Suprapubic skin (tissue), 4 donors: ENCODE measurements around the gene PTBP2.

ENCODE experiments used
- EP300 ChIP-seq: sonication (generic); formaldehyde crosslinking; IDR thresholded peaks from one replicate; pipeline ENCODE4 v1.6.1; 2017; ENCODE audit warnings: antibody characterized with exemption
- POLR2A ChIP-seq, 2 donors: fragments of 450-650 bp; IDR thresholded peaks; one replicate each; pipeline ENCODE4 v1.6.1; 2017; ENCODE audit warnings: antibody characterized with exemption in 2 of 2, mild to moderate bottlenecking in 2 of 2, moderate library complexity in 2 of 2
- POLR2AphosphoS5 ChIP-seq, 3 donors: sonication (generic); formaldehyde crosslinking; IDR thresholded peaks; one replicate each; pipeline ENCODE4 v1.6.1; 2017; ENCODE audit warnings: antibody characterized with exemption in 3 of 3
- TF ChIP-seq, protein P1 (sequence below), 2 donors: fragments of 200-600 bp in 1 of 2; fragments of 450-650 bp in 1 of 2; sonication (generic) in 1 of 2; IDR thresholded peaks; one replicate each; pipeline ENCODE4 v1.5.1; 2016 to 2019; ENCODE audit warnings: antibody characterized with exemption in 2 of 2, mild to moderate bottlenecking in 1 of 2, moderate library complexity in 1 of 2

DNA sequence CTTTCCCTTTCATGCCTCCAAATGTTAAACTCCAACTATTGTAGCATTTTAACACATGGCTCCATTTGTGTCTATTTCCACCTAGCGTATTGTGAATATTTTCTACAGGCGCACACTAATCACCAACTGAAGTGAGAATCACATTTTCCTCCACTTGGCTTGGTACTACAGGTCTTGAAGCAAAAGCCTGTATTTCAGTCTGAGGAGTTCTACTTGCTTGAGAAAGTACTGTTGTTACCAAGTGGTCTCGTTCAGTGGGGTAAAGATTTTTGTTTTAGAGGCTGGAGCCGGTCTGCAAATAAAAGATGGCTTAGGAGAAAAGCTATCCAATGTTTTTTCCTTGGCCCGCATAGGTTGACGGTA, 550 bp upstream of the PTBP2 start:
- TF ChIP-seq, protein P1, sequence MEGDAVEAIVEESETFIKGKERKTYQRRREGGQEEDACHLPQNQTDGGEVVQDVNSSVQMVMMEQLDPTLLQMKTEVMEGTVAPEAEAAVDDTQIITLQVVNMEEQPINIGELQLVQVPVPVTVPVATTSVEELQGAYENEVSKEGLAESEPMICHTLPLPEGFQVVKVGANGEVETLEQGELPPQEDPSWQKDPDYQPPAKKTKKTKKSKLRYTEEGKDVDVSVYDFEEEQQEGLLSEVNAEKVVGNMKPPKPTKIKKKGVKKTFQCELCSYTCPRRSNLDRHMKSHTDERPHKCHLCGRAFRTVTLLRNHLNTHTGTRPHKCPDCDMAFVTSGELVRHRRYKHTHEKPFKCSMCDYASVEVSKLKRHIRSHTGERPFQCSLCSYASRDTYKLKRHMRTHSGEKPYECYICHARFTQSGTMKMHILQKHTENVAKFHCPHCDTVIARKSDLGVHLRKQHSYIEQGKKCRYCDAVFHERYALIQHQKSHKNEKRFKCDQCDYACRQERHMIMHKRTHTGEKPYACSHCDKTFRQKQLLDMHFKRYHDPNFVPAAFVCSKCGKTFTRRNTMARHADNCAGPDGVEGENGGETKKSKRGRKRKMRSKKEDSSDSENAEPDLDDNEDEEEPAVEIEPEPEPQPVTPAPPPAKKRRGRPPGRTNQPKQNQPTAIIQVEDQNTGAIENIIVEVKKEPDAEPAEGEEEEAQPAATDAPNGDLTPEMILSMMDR (IDR thresholded peaks at IDR 0.05), result no peak
- TF ChIP-seq POLR2A (IDR thresholded peaks at IDR 0.05) (no peak), POLR2AphosphoS5 (IDR thresholded peaks at IDR 0.05) (no peak), EP300 (no peak)
